ENCODE results near the gene CD47.

The CD47 gene

GRCh38 chr3:108028896-108029295 lies 61.9 kb downstream of the CD47 start:
- TF ChIP-seq CTCF (IDR thresholded peaks at IDR 0.05; ENCODE audit: extremely low read depth, insufficient read depth, missing control alignments), result no peak
- no peak for DNase-seq (ENCODE audit: low spot score)
- in situ Hi-C loops (cut with MboI; ENCODE audit: low pct_unique_long_range_greater_than_20kb, low sequenced_read_pairs, unreplicated experiment), result no loop called here

GRCh38 chr3:108025177-108025576 lies 65.7 kb downstream of the CD47 start:
- no peak for TF ChIP-seq CTCF (IDR thresholded peaks at IDR 0.05; ENCODE audit: extremely low read depth, insufficient read depth, missing control alignments)
- DNase-seq (ENCODE audit: low spot score), result no peak
- in situ Hi-C loops (cut with MboI; ENCODE audit: low pct_unique_long_range_greater_than_20kb, low sequenced_read_pairs, unreplicated experiment), result no loop called here

- no peak for DNase-seq (ENCODE audit: low spot score)
- TF ChIP-seq CTCF (IDR thresholded peaks at IDR 0.05; ENCODE audit: extremely low read depth, insufficient read depth, missing control alignments), result no peak
- in situ Hi-C loops (cut with MboI; ENCODE audit: low pct_unique_long_range_greater_than_20kb, low sequenced_read_pairs, unreplicated experiment), result no loop called here
These were observed 66.5 kb downstream of the CD47 start for GRCh38 chr3:108024146-108024850.

GRCh38 chr3:108022256-108023150 lies 68.3 kb downstream of the CD47 start:
- no peak for TF ChIP-seq CTCF (IDR thresholded peaks at IDR 0.05; ENCODE audit: extremely low read depth, insufficient read depth, missing control alignments)
- in situ Hi-C loops (cut with MboI; ENCODE audit: low pct_unique_long_range_greater_than_20kb, low sequenced_read_pairs, unreplicated experiment), result no loop called here

GRCh38 chr3:108021533-108021932 lies 69.3 kb downstream of the CD47 start:
- no peak for TF ChIP-seq CTCF (IDR thresholded peaks at IDR 0.05; ENCODE audit: extremely low read depth, insufficient read depth, missing control alignments)
- in situ Hi-C loops (cut with MboI; ENCODE audit: low pct_unique_long_range_greater_than_20kb, low sequenced_read_pairs, unreplicated experiment), result no loop called here
- DNase-seq (ENCODE audit: low spot score), result no peak

More at GRCh38 chr3:108022256-108023150, 68.3 kb downstream of the CD47 start:
- DNase-seq (ENCODE audit: low spot score), result no peak

- no peak for DNase-seq (ENCODE audit: low spot score)
- in situ Hi-C loops (cut with MboI; ENCODE audit: low pct_unique_long_range_greater_than_20kb, low sequenced_read_pairs, unreplicated experiment), result no loop called here
- TF ChIP-seq CTCF (IDR thresholded peaks at IDR 0.05; ENCODE audit: extremely low read depth, insufficient read depth, missing control alignments), result no peak
These were observed 69.7 kb downstream of the CD47 start for GRCh38 chr3:108021131-108021530.
